Activated CD4-positive, alpha-beta T cell treated with anti-CD3 and anti-CD28 coated beads, Interleukin-10, Interleukin-2, amounts not matched to agents 100 ng/mL and 50 ng/mL, durations not matched to agents 16 hours and 8 hours (primary cell): ENCODE measurements around the gene STXBP2.
A peak's percentile ranks its signal among the peaks of the same experiment; 100 is the strongest.

ENCODE experiments used
- DNase-seq: peaks from one replicate; pipeline ENCODE4 v3.0.0-alpha.2; 2020

Gene STXBP2

DNA sequence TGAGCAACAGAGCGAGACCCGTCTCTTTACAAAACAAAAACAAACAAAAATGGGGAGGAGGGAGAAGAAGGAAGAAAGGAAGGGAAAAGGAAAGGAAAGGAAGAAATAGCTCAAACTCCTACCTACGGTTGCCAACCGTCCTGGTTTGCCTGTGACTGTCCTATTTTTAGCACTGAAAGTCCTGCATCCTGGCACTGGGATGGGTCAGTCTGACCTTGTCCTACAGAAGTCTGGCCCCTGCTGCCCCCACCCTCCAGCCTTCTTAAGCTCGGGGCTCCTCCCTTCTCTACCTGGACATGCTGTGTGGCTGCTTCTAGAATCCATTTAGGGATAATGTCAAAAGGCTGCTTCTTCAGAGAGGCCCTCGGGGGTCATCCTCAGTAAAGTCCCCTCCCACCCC, 1.2 kb upstream of the STXBP2 start:
- DNase-seq: no peak

DNA sequence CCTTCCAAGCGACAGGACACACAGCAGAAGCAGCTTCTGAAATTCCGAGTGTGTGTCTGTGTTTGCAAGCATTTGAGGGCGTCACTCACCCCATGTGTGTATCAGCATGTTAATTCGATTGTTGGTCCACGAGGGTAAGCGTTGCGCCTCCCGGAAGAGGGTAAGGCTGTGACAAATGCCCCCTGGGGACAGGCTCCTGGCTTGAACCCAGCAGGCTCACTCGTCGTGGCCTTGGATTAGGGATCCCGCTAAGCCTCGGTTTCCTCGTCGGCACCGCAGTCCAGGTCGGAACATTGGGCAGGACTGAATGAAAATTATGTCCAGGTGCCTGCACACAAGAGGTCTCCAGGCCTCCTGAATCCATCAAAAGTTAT, 606 bp upstream of the STXBP2 start:
- no peak for DNase-seq

DNA sequence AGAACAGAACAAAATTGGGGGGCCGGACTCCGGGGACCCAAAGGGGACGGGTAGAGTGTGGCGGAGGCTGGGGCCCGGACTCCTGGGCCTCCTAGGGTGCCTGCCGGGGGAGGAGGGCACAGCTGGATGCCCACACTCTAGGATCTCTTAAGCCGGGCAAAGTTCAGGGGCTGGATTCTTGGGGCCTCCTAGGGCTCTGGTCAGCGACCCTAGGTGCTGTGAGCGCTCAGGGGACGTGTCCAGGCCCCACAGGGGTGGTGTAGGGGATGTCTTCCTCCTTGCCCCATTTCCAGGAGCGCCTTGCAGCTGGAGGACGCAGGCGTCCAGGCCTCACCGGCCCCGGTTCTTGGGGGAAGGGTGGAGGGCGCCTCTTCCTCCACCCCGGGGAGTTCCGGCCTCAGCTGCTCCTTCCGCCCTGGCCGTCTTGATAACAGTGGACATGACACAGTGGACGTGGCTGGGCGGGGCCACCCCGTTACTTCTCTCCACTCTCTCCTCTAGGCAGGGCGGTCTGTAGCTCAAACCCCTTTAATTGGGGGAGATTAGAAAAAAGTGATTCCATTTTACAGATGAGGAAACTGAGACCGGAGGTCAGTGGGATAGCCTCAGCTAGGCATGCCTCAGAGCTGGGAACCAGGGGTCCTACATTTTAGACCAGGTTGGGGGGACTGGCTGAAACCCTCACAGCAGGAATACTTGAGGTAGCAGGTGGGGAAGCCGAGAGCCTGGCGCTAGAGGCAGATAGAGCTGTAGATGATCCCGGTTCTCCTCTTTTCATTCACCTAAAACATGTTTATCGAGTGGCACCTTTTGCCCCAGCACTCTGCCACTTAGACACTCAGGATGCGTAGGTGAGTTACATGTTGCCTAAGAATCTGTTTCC, 705 bp downstream of the STXBP2 start:
- no peak for DNase-seq

DNA sequence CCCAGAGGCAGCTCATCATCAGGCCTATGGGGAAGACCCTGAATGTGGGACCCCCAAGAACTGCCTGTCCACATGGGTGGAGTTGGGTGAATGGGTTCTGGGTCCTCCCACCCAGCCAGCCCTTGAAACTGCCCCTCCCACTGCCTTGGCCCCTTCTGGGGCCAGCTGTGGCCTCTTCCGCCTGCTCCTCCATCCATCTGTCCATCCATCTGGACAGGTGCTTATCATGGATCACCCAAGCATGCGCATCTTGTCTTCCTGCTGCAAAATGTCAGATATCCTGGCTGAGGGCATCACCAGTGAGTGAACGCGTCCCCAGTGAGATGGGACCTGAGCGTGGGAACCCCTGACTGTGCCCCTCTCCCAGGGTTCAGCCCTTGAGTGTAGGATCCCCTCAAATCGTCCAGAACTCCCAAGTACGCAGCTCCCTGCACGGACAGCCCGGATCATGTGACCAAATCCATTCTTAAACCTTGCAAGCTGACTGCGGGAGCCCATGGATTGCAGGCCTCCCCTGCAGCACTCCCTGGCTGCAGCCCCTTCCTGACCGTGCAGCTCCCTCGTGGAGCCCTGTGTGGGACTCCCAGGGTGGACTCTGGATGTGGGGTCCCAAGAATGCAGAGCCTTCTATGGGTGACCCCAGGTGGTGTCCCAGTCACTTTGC, 2.0 kb downstream of the STXBP2 start:
- DNase-seq: no peak

DNA sequence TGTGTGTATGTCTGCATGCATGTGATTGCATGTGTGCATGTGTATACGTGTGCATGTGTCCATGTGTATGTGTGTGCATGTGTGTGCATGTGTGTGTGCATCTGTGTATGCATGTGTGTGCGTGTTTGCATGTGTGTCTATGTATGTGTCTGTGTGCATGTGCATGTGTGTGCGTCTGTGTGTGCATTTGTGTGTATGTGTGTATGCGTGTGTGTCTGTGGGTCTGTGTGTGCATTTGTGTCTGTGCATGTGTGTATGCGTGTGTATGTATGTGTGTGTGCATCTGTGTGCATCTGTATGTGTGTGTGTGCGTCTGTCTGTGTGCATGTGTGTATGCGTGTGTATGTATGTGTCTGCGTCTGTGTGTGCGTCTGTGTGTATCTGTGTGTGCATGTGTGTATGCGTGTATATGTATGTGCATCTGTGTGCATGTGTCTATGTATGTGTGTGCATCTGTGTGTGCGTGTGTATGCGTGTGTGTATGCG, 3.0 kb downstream of the STXBP2 start:
- DNase-seq: no peak

DNA sequence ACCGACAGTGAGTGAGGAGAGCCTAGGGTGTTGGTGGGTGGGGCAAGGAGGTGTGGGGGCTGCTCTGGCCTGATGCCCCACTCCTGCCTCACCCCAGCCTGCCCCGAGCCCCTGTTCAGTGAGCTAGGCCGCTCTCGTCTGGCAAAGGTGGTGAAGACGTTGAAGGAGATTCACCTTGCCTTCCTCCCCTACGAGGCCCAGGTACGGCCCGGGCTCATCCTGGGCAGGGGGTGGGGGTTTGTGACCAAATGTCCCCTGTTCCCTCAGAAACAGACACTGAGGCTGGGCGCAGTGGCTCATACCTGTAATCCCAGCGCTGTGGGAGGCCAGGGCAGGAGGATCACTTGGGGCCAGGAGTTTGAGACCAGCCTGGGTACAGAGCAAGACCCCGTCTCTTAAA, 3.9 kb downstream of the STXBP2 start:
- no peak for DNase-seq

DNA sequence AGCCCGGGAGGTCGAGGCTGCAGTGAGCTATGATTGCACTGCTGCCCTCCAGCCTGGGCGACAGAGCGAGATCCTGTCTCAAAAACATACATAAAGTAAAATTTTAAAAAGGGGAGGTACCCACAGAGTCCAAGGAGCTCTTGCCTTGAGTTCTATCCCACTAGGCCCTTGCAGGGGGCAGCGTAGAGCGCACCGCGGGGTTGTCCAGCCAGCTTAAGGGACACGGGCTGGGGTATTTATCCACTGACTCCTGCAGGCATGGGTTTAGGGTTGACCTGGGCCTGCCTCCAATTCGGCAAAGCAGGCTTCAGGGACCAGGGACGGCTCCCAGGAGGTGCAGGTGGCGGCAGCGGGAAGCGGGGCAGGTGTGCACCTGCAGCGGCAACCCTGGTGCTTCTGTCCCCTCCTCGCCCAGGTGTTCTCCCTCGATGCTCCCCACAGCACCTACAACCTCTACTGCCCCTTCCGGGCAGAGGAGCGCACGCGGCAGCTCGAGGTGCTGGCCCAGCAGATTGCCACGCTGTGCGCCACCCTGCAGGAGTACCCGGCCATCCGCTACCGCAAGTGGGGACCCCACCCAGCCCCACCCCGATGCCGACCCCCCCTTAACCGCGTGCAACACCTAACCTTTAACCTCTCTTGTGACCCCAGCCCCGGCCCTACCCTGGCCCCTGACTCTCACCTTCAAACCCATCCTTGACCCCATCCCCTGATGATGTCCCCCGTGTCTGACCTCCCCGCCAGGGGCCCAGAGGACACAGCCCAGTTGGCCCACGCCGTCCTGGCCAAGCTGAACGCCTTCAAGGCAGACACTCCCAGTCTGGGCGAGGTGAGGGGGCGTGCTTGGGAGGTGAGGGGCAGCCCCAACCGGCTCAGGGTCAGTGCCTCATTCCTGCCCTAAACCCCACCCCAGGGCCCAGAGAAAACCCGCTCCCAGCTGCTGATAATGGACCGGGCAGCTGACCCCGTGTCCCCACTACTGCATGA, 4.7 kb downstream of the STXBP2 start:
- DNase-seq: no peak

DNA sequence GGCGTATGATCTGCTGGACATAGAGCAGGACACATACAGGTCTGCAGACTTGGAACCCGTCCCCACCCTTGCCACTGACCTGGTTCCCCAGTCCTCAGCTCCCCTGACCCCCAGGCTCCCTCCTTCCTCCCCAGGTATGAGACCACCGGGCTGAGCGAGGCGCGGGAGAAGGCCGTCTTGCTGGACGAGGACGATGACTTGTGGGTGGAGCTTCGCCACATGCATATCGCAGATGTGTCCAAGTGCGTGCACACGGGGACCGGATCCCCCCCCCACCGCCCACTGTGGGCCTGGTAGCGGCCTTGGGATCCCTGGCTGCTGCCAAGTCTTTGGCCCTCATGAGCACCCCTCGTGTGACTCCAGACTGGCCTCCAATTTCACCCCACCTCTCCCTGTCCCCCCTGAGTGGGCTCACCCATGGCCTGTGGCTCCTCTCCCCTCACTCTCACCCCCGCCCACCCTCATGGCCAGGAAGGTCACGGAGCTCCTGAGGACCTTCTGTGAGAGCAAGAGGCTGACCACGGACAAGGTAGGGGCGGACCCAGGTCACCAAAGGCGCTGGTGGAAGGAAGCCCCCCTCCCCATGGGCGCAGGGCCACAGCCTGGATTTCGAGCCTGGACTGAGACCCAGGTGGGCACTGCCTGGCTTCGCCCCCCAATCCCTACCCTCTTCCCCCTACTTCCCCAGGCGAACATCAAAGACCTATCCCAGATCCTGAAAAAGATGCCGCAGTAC, 5.6 kb downstream of the STXBP2 start:
- DNase-seq: no peak

DNA sequence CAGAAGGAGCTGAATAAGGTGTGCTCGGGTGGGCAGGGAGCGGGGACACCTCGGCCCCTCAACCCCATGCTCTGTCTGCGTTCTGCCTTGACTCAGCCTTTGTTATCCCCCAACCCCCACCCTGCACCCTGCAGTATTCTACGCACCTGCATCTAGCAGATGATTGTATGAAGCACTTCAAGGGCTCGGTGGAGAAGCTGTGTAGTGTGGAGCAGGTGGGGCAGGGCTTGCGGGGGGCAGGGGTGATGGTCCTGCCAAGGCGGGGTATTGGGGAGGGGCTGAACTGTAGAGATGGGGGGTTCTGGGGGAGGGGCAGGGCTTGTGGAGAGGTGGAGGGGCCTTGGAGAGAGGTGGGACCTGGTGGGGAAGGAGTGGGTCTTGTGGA, 6.1 kb downstream of the STXBP2 start:
- DNase-seq: no peak

DNA sequence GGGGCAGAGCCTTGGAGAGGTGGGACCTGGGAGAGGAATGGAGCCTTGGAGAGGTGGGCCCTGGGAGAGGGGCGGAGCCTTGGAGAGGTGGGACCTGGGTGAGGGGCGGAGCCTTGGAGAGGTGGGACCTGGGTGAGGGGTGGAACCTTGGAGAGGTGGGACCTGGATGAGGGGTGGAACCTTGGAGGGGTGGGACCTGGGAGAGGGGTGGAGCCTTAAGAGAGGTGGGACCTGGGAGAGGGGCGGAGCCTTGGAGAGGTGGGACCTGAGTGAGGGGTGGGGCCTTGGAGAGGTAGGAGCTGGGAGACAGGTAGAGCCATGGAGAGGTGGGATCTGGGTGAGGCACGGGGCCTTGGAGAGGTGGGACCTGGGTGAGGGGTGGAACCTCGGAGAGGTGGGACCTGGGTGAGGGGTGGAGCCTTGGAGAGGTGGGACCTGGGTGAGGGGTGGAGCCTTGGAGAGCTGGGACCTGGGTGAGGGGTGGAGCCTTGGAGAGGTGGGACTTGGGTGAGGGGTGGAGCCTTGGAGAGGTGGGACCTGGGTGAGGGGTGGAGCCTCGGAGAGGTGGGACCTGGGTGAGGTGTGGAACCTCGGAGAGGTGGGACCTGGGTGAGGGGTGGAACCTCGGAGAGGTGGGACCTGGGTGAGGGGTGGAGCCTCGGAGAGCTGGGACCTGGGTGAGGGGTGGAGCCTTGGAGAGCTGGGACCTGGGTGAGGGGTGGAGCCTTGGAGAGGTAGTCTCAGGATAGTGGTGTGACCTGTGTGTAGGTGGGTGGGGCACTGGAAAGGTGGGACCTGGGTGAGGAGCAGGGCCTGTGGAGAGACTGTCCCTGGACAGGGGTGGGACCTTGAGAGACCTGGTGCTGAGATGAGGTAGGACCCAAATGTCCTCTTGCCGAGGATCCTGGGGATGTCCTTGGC, 7.0 kb downstream of the STXBP2 start:
- DNase-seq: peak; percentile 32

DNA sequence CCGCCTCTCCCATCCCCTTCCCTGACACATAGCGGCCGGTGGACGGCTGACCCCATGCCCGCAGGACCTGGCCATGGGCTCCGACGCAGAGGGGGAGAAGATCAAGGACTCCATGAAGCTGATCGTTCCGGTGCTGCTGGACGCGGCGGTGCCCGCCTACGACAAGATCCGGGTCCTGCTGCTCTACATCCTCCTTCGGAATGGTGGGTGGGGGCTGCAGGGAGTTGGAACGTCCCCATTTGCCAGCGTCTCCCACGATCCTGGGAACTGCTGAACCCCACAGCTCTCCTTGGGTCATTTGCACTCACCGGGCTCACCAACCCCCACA, 7.6 kb downstream of the STXBP2 start:
- DNase-seq: no peak

DNA sequence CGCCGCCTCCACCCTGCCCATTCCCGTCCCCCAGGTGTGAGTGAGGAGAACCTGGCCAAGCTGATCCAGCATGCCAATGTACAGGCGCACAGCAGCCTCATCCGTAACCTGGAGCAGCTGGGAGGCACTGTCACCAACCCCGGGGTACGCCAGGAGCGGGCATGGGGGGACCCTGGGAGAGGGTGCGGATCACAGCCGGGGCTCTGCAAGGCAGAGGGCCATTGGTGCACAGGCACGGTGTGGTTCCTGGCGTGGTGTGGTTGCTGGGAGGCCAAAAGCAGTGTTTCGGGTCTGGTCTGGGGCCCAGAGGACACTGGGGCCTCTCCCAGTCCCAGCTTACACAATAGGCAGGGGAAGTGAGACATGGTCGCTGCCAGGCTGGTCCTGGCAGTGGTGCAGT, 8.3 kb downstream of the STXBP2 start:
- no peak for DNase-seq

DNA sequence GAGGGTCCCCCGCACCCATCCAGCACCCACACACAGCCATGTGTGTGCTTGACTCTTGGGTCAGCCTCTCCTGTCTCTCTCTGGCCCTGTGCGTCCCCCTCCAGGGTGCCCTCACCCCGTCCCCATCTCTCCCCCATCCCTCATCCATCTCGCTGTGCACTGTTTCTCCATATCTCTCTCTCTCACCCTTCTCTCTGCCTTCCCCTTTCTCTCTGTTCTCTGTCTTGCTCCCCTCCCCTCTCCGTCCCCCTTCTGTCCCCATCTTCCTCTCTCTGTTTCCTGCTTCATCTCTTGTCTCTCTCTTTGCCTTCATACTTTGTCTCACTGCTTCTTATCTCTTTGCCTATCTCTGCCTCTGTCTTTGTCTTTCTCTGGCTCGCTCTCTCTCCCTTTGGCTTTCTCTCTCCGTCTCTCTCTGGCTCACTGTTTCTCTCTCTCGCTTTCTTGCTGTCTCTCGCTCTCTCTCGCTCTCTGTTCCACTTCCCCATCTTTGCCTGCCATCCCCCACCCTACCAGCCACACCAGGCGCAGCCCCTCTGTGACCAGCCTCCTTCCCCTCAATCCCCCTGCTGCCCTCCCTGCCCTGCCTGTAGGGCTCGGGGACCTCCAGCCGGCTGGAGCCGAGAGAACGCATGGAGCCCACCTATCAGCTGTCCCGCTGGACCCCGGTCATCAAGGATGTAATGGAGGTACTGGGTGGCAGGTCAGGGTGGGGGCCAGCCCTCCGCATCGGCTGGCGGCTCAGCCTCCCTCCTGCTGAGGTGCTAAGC, 8.9 kb downstream of the STXBP2 start:
- no peak for DNase-seq

DNA sequence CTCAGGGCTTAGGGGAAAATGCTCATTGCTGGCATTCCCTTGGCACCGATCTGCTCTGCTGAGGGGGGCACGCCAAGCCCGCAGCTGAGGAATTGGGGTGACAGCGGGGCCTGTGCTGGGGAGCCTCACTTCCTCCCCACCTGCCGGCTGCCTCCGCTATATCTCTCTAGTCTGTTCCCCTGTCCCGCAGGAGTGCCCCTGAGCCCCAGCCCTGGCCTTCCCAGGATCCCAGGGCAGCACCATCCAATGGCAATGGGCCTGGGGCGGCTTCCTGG, 9.5 kb downstream of the STXBP2 start:
- DNase-seq: no peak

DNA sequence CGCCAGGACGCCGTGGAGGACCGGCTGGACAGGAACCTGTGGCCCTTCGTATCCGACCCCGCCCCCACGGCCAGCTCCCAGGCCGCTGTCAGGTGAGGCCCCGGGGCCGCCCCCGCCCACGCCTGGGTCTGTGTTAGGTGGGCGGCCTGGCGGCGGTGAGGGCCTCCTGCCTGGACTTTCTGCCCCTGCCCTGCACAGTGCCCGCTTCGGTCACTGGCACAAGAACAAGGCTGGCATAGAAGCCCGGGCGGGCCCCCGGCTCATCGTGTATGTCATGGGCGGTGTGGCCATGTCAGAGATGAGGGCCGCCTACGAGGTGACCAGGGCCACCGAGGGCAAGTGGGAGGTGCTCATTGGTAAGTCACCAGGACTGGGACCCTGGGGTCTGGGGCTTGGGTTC, 10.2 kb downstream of the STXBP2 start:
- DNase-seq: no peak

DNA sequence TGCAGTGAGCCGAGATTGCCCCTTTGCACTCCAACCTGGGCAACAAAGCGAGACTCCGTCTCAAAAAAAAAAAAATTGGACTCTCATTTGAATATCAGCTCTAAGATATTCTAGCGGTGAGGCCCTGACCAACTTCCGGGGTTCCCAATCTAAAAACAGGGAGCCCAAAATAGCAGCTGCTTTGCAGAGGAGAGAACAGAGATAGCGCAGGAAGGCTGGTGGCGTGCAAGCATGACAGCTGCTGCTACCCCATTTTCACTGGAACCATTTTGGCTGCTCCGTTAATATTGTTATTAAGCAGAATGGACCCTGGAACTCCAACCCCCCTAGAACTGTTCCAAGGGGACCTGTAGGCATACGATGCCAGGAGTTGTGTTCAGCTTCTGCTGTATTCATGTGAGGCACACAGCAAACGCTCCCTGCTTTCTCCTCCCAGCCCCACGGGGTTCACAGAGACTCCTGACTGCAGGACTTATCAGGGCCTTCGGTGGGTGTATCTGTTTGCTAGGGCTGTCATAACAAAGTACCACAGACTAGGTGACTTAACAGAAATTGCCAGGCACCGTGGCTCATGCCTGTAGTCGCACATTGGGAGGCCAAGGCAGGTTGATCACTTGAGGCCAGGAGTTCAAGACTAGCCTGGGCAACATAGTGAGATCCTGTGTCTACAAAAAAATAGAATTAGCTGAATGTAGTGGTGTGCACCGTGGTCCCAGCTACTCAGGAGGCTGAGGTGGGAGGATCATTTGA, 11.5 kb downstream of the STXBP2 start:
- DNase-seq: no peak

DNA sequence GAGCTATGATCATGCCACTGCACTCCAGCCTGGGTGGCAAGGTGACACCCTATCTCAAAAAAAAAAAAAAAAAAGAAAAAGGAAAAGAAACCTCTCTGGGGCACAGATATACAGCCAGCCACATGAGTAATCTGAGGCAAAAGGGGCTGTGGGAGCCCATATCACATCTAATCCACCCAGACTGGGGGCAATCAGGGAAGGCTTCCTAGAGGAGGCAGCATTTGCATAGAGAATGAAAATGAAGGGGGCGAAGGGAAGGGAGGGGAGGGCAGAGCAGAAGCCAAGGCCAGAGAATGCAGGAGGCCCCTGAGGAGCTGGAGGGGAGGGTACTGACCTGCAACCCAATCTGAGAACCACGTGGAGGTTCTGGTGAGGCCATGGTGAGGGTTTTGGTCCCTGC, 13.2 kb downstream of the STXBP2 start:
- no peak for DNase-seq

DNA sequence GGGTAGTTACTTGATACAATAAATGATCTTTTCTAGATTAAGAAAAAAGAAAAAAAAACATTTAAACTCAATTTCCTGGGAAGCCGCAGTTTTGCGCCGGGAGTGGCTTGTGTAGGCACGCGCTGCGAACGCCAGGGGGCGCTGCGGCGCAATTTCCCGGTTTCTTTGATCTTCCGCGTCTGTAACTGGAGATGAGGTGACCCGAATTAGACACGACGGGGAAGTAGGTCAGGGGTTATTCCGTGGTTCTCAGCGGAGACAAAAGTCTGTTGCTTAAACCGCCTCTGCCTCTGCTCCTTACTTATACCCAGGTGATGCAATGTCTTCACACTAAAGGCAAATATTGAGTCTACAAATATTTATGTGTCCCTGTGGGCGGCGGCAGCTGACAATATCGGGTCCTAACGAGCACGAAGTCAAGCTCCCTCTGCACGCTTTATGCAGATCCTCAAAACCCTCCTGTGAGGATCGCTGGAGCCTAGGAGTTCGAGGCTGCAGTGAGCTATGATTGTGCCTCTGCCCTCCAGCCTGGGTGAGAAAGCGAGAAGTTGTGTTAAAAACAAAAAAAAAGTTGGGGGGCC, 15.2 kb downstream of the STXBP2 start:
- DNase-seq: peak; percentile 83

DNA sequence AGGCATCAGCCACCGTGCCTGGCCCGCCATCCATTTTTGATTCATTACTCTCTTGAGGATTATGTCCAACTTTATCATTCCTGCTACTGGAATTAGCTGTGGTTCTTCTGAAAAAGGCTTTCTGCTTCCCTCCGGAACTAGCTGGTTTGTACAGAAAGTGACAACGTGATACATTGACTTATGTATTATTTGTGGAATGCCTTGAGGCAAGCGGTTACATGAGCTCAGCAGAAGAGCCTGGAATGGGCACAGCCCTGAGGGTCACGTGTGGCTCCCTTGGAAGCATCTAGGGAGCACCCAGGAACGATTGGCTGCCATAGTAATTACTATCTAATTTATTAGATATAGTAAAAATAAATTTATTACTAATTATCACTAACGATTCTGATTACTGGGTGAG, 17.5 kb downstream of the STXBP2 start:
- no peak for DNase-seq

DNA sequence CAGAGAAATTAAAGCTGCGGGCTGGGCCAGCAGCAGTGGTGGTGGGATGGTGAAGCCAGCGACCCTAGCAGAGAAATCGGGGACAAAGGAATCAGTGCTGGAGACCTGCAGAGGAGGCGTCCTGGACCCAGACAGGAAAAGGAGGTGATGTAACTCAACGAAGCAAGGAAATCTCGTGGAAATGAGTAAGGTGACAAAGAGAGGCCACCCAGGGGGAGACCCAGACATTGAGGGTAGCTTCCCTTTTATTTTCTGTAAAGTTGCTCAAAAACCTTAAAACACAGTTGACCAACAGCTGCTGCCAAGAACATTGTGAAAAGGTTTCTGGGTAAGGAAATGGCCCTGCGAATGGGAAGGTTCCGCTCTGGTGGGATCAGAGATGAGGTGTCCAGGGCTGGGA, 18.7 kb downstream of the STXBP2 start:
- no peak for DNase-seq
